Liver (tissue), 9 donors: Measurements from ENCODE around the gene TOPBP1. TPM values are rescaled to one million over a fixed set of nuclear protein-coding genes. Genes with fewer than 3 reads are reported as not detected.

ENCODE experiments used
- DNase-seq: peaks from one replicate; pipeline ENCODE4 v3.0.0-alpha.2; 2017; ENCODE audit warnings: low spot score
- H3K27ac ChIP-seq, 2 donors: one replicate each; pipeline ENCODE4 v1.7.0; 2013; ENCODE audit warnings: inconsistent platforms in 2 of 2, low read length in 2 of 2, control low read depth in 1 of 2, low read depth in 1 of 2, mild to moderate bottlenecking in 1 of 2
- H3K27me3 ChIP-seq, 4 donors: one replicate each; pipeline versions ENCODE4 v1.6.1 to v1.7.0; 2013; ENCODE audit warnings: low read length in 3 of 4, inconsistent platforms in 1 of 4, mild to moderate bottlenecking in 1 of 4, moderate library complexity in 1 of 4; ENCODE audit not compliant: control insufficient read depth in 4 of 4, insufficient read depth in 4 of 4
- H3K36me3 ChIP-seq, 4 donors: one replicate each; pipeline versions ENCODE4 v1.6.1 to v1.7.0; 2013; ENCODE audit warnings: low read length in 3 of 4, mild to moderate bottlenecking in 3 of 4, low read depth in 1 of 4, moderate library complexity in 1 of 4; ENCODE audit not compliant: control insufficient read depth in 4 of 4, insufficient read depth in 3 of 4
- H3K4me1 ChIP-seq, 4 donors: one replicate each; pipeline versions ENCODE4 v1.6.1 to v1.7.0; 2013; ENCODE audit warnings: low read length in 3 of 4, mild to moderate bottlenecking in 3 of 4, moderate library complexity in 1 of 4; ENCODE audit not compliant: control insufficient read depth in 4 of 4, insufficient read depth in 4 of 4
- H3K4me3 ChIP-seq, 3 donors: one replicate each; pipeline versions ENCODE4 v1.6.1 to v1.7.0; 2013; ENCODE audit warnings: low read length in 3 of 3, control low read depth in 1 of 3, low read depth in 1 of 3, mild to moderate bottlenecking in 1 of 3
- H3K9ac ChIP-seq, 2 donors: one replicate each; pipeline ENCODE4 v1.7.0; 2013; ENCODE audit warnings: low read length in 2 of 2, mild to moderate bottlenecking in 2 of 2, moderate library complexity in 2 of 2, control low read depth in 1 of 2, low read depth in 1 of 2
- H3K9me3 ChIP-seq, 4 donors: one replicate each; pipeline versions ENCODE4 v1.6.1 to v1.7.0; 2013; ENCODE audit warnings: low read length in 3 of 4; ENCODE audit not compliant: control insufficient read depth in 4 of 4
- ATF3 ChIP-seq: IDR thresholded peaks from 2 replicates; pipeline ENCODE4 v1.6.1; 2016; ENCODE audit warnings: antibody characterized with exemption
- CTCF ChIP-seq: fragments of 150-350 bp; IDR thresholded peaks from 2 replicates; pipeline ENCODE4 v1.5.1; 2017; ENCODE audit warnings: improper control_type of control experiment, low read depth, low read length; ENCODE audit not compliant: missing input control
- EGR1 ChIP-seq, 2 donors: IDR thresholded peaks; 2 replicates each; pipeline ENCODE4 v1.6.1; 2016 to 2018; ENCODE audit warnings: antibody characterized with exemption in 2 of 2, low read depth in 2 of 2
- FOXA2 ChIP-seq: IDR thresholded peaks from 2 replicates; pipeline ENCODE4 v1.6.1; 2016; ENCODE audit warnings: antibody characterized with exemption
- GABPA ChIP-seq, 2 donors: IDR thresholded peaks in 1 of 2; conservative IDR thresholded peaks in 1 of 2; 2 replicates each; pipeline ENCODE4 v1.6.1; 2016; ENCODE audit warnings: antibody characterized with exemption in 2 of 2, mild to moderate bottlenecking in 1 of 2, moderate library complexity in 1 of 2
- HNF4A ChIP-seq, 2 donors: conservative IDR thresholded peaks; 2 replicates each; pipeline ENCODE4 v1.6.1; 2016; ENCODE audit warnings: antibody characterized with exemption in 2 of 2, mild to moderate bottlenecking in 2 of 2
- HNF4G ChIP-seq: IDR thresholded peaks from 2 replicates; pipeline ENCODE4 v1.6.1; 2016; ENCODE audit warnings: antibody characterized with exemption
- JUND ChIP-seq, 2 donors: IDR thresholded peaks; 2 replicates each; pipeline ENCODE4 v1.6.1; 2016; ENCODE audit warnings: antibody characterized with exemption in 2 of 2
- MAX ChIP-seq: IDR thresholded peaks from 2 replicates; pipeline ENCODE4 v1.6.1; 2016; ENCODE audit warnings: antibody characterized with exemption
- RAD21 ChIP-seq, 2 donors: IDR thresholded peaks; 2 replicates each; pipeline ENCODE4 v1.6.1; 2016; ENCODE audit warnings: antibody characterized with exemption in 2 of 2, mild to moderate bottlenecking in 2 of 2
- REST ChIP-seq: IDR thresholded peaks from 2 replicates; pipeline ENCODE4 v1.6.1; 2016; ENCODE audit warnings: antibody characterized with exemption, mild to moderate bottlenecking
- SP1 ChIP-seq: IDR thresholded peaks from 2 replicates; pipeline ENCODE4 v1.6.1; 2018; ENCODE audit warnings: antibody characterized with exemption, mild to moderate bottlenecking
- TAF1 ChIP-seq: conservative IDR thresholded peaks from 2 replicates; pipeline ENCODE4 v1.6.1; 2016; ENCODE audit warnings: antibody characterized with exemption, mild to moderate bottlenecking
- YY1 ChIP-seq: IDR thresholded peaks from 2 replicates; pipeline ENCODE4 v1.6.1; 2016; ENCODE audit warnings: antibody characterized with exemption, mild to moderate bottlenecking
- ZBTB33 ChIP-seq: IDR thresholded peaks from 2 replicates; pipeline ENCODE4 v1.6.1; 2016; ENCODE audit warnings: antibody characterized with exemption
- WGBS: extraction: QIAGEN DNeasy Blood & Tissue Kit; methylation state at CpG from one replicate; pipeline ENCODE4 v1.1.7; 2013; 5-methylcytosine and 5-hydroxymethylcytosine counted together
- polyA plus RNA-seq, 2 donors: library from polyadenylated mRNA; stranded (reverse) in 1 of 2; unstranded in 1 of 2; fragments of 200-250 nt in 1 of 2; fragments of >200 nt in 1 of 2; fragmentation: Nextera tagmentation in 1 of 2; extraction: Ambion mirVana in 1 of 2; gene quantifications; one replicate each; pipeline versions ENCODE4 v1.2.1 to v1.2.3, GENCODE V29; 2013 to 2015
- total RNA-seq, 2 donors: library from RNA; depleted of rRNA; stranded (reverse); fragments of >200 nt; gene quantifications; one replicate each; pipeline ENCODE4 v1.2.3, GENCODE V29; 2014
- donor health status: healthy.
- donor health status: healthy.
- donor health status: healthy.
- donor health status: healthy.
- donor health status: healthy.

Gene TOPBP1
- total and polyA plus RNA-seq, 4 donors, result 3.3 to 22.9 (median 8.7) TPM

GRCh38 chr3:133695560-133696171, 33.9 kb upstream of the TOPBP1 start:
- Histone ChIP-seq H3K4me1 (peaks cover 0 to 4% (median 1%) of the 10 kb centered on the region in 4 donors), H3K9ac (no peak overlapping the region), H3K36me3 (no peaks in the 10 kb centered on the region), H3K27me3 (no peaks in the 10 kb centered on the region), H3K9me3 (peaks cover 0 to 5% (median 0%) of the 10 kb centered on the region in 4 donors), H3K4me3 (no peak overlapping the region), H3K27ac (no peak overlapping the region)
- DNase-seq, result no peak
- TF ChIP-seq TAF1, result no peak
- no peak for TF ChIP-seq JUND (IDR thresholded peaks at IDR 0.05)
- TF ChIP-seq HNF4A (conservative IDR thresholded peaks at IDR 0.05), result no peak
- TF ChIP-seq REST, result no peak
- TF ChIP-seq MAX, result no peak
- no peak for TF ChIP-seq YY1
- no peak for TF ChIP-seq RAD21 (IDR thresholded peaks at IDR 0.05)
- no peak for TF ChIP-seq SP1
- no peak for TF ChIP-seq GABPA (IDR thresholded peaks at IDR 0.05 in 1 of 2, conservative IDR thresholded peaks at IDR 0.05 in 1 of 2)
- TF ChIP-seq EGR1 (IDR thresholded peaks at IDR 0.05; ENCODE audit: low read depth in 2 of 2), result no peak
- TF ChIP-seq FOXA2, result no peak
- TF ChIP-seq CTCF, result no peak
- no peak for TF ChIP-seq ZBTB33
- TF ChIP-seq ATF3, result no peak
- TF ChIP-seq HNF4G, result no peak
- WGBS, result 89% methylated on average over 3 of the region's 3 CpGs
